ENCODE measurements around the gene LPP.

The LPP gene

GRCh38 chr3:188283347-188283746, 129.4 kb downstream of the LPP start:
- DNase-seq = peak; percentile 57

DNA sequence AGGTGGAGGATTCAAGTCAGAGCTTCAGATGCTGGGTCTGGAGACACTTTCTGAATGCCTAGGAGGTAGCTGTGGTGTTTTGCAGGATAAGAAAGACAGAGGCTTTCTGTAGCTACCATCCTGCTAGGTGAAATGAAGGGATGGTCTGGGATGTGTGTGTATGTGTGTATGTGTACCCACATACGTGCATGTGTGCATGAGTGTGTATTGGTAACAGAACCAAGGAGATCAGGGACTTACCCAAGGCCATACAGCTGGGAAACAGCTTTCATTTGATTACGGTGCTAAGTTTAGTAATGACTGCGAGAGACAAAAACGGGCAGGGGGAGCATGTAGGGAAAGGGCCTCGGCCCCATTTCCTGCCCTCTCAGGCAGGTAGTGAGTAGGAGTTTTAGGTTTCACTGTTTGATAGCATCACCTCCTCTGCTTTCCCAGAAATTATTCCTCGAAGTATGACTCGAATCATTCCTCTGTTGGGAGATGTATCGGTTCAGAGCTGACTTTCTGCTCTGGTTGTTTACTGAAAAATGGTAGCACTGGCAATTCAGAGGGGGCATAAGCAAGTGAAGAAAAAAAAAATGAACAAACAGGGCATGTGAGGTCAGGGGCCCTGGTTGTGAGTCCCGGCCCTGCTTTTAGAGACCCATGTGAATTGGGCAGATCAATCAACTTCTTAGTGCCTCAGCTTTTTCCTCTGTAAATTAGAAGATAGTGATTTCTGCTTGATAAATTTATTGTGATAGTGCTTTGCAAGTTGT, 130.7 kb downstream of the LPP start:
- DNase-seq = no peak

DNA sequence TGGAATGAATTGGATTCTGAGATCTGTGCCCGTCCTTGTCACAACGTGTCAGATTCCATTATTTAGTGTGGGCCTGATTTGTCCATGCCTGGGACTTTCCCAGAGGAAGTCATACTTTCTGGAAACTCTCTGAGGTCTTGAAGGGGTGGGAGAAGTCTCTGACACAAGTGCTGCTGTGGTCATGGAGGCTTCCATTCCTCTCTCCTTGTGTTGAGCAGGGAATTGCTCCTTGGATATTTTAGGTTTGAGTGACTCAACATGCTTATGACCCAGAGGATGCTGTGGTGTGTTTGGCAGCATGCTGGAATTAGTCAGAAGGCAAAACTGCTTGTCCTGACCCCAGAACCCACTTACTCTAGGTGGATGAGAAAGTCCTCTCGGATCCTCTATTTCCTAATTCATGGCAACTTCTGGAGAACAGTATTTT, 132.1 kb downstream of the LPP start:
- peak; percentile 99 for DNase-seq

DNA sequence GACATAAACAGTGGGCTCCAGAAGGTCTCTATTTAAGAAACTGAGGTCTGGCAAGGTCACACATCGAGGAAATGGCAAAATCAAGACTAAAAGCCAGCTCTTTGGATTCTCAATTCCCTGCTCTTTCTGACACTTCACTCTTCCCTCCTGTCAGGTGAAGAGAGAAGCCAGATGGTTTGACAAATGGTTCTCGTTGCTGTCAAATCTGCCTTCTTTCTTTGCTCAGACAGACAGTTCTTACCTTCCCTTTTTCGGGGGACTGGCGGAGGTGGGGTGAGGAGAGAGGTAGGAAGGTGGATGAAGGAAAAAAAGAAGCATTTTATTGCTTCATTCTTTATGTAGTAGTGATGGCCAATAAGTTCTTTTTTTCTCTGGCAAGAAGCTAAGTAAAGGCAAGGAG, 133.4 kb downstream of the LPP start:
- DNase-seq = no peak

DNA sequence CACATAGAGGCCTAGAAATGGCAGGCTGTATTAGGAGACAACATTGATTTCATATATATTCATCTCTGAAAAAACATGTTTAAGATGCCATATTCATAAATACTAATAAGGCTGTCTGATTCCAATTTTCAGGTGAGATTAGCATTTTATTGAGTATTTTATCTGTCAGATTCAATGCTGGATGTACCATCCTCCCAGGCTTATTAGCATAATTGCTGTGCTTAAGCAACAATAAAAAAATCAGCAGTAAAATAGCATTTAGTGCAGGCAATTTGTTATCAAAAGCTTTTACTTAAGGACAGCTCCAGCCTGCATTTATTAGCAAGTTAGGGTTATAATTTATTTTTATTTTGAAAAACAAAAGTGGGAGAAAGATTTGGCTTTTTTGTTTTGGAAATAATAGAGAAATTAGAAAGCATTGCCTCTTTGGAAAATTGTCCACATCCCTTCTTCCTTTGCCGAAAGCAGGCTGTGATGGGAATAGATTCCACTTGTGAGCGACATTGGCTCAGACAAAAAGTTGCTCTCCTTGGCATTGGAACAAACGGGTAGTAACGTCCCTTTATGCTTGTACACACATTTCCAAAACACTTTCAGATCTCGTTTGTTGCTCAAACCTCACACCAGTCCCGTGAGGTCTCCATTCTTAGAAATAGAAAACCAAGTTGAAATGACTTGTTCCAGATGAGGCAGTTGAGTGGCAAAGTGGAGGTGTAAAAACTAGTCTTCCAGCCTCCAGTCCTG, 134.0 kb downstream of the LPP start:
- no peak for DNase-seq

DNA sequence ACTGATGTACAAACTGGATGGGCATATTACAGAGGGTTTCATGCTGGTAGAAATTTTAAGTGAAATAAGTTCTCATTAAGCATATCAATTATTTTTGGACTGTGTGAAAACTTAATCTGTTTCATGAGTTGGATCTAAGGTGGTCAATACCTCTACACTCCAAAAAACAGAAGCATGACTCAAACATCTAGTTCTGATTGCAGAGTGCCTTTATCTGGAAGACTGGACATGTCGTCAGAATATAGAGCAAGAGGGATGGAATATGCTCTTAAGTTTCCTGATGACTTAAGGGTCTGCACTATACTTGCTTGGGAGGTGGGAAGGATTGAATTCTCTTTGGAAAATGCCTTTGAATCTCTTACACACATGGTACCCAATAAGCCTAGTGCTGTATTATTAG, 138.3 kb downstream of the LPP start:
- DNase-seq = no peak

DNA sequence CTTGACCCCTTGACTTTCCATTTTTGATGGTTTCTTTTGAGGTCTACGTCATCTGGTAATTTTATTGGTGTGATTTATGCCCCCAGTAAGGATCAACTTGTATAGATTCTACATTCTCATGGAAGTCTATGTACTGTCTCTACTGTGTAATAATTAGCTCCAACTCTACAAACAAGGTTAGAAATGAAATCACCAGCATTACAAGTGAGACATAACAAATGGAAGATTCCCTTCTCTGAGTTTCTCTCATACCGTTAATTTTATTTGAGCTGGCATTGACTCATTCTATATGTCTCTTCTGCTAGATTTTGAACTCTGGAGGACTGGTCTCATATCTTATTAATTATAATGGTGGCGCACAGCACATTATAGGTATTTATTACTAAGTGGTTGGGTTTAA, 138.9 kb downstream of the LPP start:
- no peak for DNase-seq

DNA sequence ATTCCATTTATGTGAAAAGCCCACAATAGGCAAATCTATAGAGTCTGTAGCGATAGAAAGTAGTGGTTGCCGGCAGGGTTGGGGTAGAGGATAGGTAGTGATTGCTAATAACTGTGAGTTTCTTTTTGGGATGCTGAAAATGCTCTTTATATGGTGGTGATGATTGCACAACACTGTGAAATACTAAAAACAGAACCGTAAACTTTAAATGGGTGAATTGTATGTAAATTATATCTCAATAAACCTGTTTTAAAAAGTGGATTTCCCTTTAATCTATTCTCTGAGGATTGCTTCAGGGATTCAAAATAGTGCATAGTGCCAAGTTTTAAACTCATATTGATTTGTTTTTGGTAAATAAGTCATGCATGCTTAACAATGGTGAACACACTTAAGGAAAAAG, 140.2 kb downstream of the LPP start:
- DNase-seq = no peak

DNA sequence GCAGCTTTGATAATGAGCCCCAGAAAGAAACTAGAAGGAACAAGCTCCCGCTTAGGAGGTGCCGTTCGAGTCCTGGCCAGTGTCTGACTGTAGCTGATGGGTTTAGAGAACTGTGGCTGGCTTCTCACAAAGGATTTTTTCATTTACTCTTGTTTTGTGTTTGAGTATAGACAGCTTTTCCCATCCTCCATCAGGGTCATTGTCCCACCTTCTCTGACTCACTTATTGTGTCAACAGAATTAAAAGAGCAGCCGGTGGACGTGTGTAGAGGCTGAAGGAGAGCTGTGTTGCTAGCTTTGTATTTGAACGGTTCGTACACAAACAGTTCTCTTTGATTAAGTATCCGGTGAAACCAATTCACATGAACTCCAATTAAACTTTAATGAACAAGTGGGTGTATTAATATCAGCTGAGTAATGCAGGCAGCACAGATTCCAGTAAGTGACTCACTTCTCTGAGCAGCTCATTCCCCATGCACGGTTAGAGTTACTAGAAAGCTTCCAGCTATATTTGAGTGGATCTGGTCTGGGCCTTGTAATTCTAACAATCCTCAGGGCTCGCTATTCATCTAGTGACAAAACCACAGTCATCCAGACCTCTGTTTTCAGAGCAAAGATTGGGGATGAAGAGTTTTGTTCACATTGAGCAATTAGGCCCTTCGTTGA, 141.0 kb downstream of the LPP start:
- peak; percentile 93 for DNase-seq

- no peak for DNase-seq
Observed at GRCh38 chr3:188295876-188296275, 141.9 kb downstream of the LPP start.

DNA sequence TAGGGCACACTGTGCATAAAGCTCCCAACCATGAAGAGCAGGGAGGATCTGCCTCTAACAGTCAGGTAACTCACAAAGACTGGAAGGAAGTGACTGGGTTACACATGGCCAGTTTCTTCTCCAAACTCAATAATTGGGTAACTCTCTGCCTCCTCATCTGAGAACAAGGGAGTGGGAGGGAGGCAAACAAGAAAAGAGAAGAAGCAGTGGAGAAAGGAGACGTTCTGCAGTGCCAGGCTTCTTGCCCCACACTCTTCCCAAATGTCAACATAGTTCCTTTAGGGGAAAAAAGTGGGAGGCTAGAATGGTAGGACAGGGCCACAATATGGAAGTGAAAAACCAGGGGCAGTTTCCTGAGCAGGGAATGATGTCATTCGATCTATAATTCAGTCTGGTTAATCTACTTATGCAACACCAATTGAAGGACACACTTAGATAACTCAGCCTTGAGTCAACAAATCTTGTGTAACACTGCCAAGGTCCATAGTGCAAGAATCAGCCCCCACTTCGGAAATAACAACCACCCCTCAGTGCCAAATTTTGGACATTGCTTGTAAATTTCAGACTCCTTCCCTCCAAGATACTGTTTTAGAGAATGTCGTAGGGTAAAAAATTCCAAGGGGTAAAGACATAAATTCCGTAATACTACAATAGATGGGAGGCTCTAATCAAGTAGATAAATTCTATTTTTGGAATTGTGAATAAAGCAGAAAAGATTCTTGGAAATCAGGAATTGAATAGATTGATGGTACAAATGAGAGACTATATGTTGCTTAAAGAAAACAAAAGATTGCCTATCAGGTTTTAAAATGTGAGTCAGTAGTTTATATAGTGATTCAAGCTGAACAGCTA, 143.0 kb downstream of the LPP start:
- DNase-seq = peak; percentile 92

DNA sequence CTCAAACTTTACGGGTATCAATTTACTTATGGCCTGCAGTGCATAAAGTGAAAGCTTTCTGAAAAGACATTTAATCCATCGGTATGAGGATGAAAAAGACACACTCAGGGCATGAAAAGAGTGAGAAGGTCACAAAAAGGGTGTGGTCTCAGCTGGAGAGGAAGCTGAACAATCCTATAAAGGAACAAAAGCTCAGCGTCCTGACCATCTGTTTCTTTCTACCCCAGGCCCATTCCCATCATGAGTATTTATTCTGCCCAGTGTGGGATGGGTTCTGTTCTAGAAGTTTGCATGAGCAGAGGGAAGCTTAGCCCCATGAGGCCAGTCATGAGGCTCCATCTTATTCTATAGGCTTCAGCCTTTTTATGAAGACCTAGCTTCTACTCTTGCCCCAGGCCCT, 144.6 kb downstream of the LPP start:
- DNase-seq = no peak

GRCh38 chr3:188299068-188299467, 145.1 kb downstream of the LPP start:
- DNase-seq = no peak

GRCh38 chr3:188299708-188300107, 145.8 kb downstream of the LPP start:
- DNase-seq = no peak

- DNase-seq = no peak
Observed at GRCh38 chr3:188301147-188301546, 147.2 kb downstream of the LPP start.

- DNase-seq = no peak
Observed at GRCh38 chr3:188303286-188303799, 149.4 kb downstream of the LPP start.

DNA sequence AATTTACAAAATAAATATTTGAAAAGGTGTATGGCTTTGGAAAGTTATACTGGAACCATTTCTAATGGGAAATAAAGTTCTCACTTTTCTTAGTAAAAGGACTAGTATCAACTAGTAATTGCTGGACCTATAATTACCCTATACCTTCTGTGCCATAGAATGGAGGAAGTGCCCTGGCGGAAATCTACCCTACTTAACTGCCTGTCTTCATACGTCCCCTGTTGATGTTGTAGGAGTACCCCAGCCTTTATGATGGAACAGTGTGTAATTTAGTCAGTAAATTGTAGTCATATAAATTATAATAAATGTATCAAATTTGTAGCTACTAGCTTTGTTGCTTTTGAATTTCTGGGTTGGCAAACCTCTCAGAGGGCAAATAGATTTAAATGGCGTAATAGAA, 149.9 kb downstream of the LPP start:
- DNase-seq = no peak

- no peak for DNase-seq
Observed at GRCh38 chr3:188304501-188304900, 150.5 kb downstream of the LPP start.

GRCh38 chr3:188305220-188305619, 151.3 kb downstream of the LPP start:
- DNase-seq = no peak

DNA sequence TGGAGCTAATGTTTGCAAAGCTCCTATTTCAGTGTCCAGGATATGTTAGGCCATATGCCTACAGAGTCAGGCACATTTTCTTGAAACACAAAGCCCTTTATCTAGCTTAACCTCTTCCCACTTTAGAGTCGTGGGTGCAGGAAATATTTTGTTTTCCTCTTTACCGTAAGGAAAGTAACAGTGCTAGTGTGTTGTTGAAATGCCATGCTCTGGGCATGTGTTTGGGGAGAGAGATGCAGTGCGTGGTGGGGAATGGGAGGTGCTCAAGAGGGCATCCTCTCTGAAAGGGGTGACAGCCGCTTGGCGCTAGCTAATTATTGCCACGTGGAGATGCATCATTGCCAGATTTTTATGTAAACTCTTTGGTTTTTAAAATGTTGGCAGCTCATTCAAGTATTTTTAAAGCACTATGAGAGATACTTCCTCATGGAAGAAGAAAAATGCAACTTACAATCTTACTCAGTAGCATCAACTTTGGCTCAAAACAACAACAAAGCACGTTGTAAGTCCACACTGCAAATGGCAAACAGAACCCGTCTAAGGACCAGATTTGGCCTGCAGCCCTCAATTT, 152.6 kb downstream of the LPP start:
- no peak for DNase-seq

DNA sequence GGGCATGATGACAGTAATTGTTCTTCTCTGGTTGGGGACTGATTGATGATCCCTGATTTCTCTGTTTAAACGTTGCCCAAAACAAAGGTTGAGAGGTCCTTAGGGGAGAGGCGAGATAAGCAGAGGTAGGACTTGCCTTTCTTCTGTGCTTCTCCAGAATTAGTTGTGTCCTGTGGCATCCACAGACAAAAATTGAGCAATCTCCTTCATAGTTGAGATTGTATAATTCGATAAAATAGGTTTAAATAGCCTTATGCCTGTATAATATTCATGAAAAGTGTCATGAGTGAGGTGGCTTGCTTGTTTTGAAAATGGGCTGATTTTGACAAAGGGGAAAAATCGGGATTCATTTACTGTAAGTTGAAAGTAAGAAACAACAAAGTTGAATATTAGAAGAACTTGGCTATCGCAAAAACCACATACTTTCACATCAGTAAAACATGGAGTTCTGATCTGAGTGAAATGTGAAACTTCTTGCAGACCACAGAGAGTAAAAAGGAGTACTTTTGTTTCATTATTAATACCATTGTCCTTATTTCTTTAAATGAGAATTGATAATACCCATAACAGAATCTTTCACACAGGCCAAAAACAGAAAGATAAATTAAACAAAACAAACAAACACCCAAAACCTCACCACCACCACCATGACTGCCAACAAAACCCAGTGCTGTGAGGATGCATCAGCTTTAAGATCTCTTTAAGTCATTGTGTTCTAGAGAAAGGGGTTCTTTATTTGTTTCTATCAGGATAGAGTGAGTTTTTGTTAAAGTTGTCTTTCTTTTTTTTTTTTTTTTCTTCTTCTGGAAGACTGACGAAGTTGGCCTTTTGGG, 155.7 kb downstream of the LPP start:
- DNase-seq = no peak

Measured in HCEC 1CT (cell line).